Measurements from ENCODE around the gene ZCWPW1.
A peak's percentile ranks its signal among the peaks of the same experiment; 100 is the strongest.
"Not testable (repeated sequence)": the region's sequence is repeated elsewhere in the genome, so short reads cannot be mapped to it uniquely, and the experiment has no call there.

ZCWPW1 gene

DNA sequence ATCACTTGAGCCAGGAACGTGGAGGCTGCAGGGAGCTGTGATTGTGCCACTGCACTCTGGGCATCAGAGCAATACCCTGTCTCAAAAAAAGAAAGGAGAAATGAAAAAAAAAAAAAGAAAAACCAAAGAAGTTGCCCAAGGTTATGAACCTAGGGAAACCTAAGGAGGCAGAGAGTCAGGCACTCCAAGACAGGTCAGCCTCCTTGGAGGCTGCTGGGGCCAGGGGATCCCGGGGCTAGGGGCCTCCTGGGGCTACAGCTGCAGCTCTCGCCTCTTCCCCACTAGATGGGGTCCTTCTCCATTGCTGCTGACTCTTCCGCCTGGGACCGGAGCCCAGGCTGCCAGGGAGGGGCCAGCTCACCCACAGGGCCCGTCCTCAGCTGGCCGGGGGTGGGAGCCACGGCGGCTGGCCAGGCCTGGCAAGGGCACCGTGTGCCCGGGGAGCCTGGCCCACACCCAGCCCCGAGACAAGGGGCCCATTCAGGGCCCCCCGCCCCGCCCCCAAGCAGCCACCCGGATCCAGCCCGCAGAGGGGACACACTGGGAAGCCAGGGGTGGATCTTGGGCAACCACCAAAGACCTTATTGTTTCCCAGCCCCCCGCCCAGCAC is 37.3 kb upstream of the ZCWPW1 start:
- TF ChIP-seq, protein P1, sequence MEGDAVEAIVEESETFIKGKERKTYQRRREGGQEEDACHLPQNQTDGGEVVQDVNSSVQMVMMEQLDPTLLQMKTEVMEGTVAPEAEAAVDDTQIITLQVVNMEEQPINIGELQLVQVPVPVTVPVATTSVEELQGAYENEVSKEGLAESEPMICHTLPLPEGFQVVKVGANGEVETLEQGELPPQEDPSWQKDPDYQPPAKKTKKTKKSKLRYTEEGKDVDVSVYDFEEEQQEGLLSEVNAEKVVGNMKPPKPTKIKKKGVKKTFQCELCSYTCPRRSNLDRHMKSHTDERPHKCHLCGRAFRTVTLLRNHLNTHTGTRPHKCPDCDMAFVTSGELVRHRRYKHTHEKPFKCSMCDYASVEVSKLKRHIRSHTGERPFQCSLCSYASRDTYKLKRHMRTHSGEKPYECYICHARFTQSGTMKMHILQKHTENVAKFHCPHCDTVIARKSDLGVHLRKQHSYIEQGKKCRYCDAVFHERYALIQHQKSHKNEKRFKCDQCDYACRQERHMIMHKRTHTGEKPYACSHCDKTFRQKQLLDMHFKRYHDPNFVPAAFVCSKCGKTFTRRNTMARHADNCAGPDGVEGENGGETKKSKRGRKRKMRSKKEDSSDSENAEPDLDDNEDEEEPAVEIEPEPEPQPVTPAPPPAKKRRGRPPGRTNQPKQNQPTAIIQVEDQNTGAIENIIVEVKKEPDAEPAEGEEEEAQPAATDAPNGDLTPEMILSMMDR (IDR thresholded peaks at IDR 0.05; ENCODE audit: low read depth, low read length, missing control alignments): peak; percentile 68
- H3K4me3 ChIP-seq (replicated peaks; ENCODE audit: low read depth, low read length): no peak overlapping the region
- DNase-seq (ENCODE audit: extremely low read depth, low read depth): no peak

GRCh38 chr7:100465299-100465698 is 36.8 kb upstream of the ZCWPW1 start:
- H3K4me3 ChIP-seq (replicated peaks; ENCODE audit: low read depth, low read length): no peak overlapping the region
- no peak for DNase-seq (ENCODE audit: extremely low read depth, low read depth)
- TF ChIP-seq, protein P1 (IDR thresholded peaks at IDR 0.05; ENCODE audit: low read depth, low read length, missing control alignments): no peak

DNA sequence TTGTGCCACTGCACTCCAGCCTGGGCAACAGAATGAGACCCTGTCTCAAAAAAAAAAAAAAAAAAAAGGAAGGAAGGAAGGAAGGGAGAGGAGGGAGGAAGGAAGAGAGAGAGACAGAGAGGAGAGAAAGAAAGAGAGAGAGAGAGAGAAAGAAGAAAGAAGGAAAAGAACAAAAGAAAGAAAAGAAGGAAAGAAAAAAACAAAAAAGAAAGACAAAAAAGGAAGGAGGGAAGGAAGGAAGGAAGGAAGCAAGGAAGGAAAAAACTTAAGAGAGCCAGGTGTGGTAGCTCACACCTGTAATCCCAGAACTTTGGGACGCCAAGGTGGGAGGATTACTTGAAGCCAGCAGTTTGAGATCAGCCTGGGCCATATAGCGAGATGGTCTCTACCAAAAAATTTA is 36.3 kb upstream of the ZCWPW1 start:
- TF ChIP-seq, protein P1 (IDR thresholded peaks at IDR 0.05; ENCODE audit: low read depth, low read length, missing control alignments): no peak
- no peak overlapping the region for H3K4me3 ChIP-seq (replicated peaks; ENCODE audit: low read depth, low read length)
- no peak for DNase-seq (ENCODE audit: extremely low read depth, low read depth)

DNA sequence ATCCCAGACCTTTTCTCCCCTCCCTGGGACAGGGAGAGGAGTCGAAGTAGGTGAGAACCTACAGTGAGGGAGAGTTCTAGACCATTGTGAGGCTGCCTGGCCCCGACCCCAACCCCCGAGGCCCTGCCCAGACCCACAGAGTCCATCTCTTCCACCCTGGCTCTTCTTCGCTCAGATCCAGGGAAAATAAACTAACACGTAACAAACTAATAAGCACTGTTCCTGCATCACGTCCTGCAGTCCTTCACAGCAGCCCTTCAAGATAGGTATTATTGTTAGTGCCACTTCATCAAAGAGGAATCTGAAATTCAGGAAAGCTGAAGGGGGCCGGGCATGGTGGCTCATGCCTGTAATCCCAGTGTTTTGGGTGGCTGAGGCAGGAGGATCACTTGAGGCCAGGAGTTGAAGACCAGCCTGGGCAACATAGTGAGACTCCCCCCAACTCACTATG is 35.7 kb upstream of the ZCWPW1 start, which contains the start of gene SPACDR:
Gene SPACDR (minus strand): TSS at position 51 of the 451 bp plus-strand sequence. CDS start 235 bp downstream, outside the sequence.
- DNase-seq (ENCODE audit: extremely low read depth, low read depth): no peak
- TF ChIP-seq, protein P1 (IDR thresholded peaks at IDR 0.05; ENCODE audit: low read depth, low read length, missing control alignments): no peak
- H3K4me3 ChIP-seq (replicated peaks; ENCODE audit: low read depth, low read length): no peak within 1 kb of the TSS

DNA sequence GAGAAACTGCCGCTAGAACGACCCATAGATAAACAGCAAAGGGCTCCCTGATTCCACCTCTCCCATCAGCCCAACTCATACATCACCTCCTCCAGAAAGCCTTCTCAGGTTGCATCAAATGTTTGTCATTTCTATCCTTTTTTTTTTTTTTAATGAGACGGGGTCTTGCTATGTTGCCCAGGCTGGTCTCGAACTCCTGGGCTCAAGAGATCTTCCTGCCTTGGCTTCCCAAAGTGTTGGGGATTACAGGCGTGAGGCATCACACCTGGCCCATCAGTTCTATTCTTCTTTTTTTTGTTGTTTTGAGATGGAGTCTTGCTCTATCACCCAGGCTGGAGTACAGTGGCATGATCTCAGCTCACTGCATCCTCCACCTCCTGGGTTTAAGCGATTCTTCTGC is 28.5 kb upstream of the ZCWPW1 start:
- DNase-seq (ENCODE audit: extremely low read depth, low read depth): no peak
- no peak overlapping the region for H3K4me3 ChIP-seq (replicated peaks; ENCODE audit: low read depth, low read length)
- TF ChIP-seq, protein P1 (IDR thresholded peaks at IDR 0.05; ENCODE audit: low read depth, low read length, missing control alignments): no peak

- H3K4me3 ChIP-seq (replicated peaks; ENCODE audit: low read depth, low read length): no peak overlapping the region
- TF ChIP-seq, protein P1 (IDR thresholded peaks at IDR 0.05; ENCODE audit: low read depth, low read length, missing control alignments): no peak
- DNase-seq (ENCODE audit: extremely low read depth, low read depth): no peak
These were observed 28.1 kb upstream of the ZCWPW1 start for GRCh38 chr7:100456562-100456961.

GRCh38 chr7:100455206-100455605 is 26.7 kb upstream of the ZCWPW1 start:
- H3K4me3 ChIP-seq (replicated peaks; ENCODE audit: low read depth, low read length): no peak overlapping the region
- no peak for DNase-seq (ENCODE audit: extremely low read depth, low read depth)
- TF ChIP-seq, protein P1 (IDR thresholded peaks at IDR 0.05; ENCODE audit: low read depth, low read length, missing control alignments): no peak

DNA sequence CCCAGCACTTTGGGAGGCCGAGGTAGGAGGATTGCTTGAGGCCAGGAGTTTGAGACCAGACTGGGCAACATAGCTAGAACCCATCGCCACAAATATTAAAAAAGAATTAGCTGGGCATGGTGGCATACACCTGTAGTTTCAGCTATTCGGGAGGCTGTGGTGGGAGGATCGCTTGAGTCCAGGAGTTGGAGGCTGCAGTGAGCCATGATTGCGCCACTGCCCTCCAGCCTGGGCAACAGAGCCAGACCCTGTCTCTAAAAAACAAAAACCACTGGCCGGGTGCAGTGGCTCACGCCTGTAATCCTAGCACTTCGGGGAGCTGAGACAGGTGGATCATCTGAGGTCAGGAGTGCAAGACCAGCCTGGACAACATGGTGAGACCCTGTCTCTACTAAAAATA is 25.4 kb upstream of the ZCWPW1 start:
- DNase-seq (ENCODE audit: extremely low read depth, low read depth); H3K4me3 ChIP-seq (replicated peaks; ENCODE audit: low read depth, low read length): not testable (repeated sequence)
